BJ (cell line): ENCODE measurements around the gene CPNE7. TPM values are rescaled to one million over a fixed set of nuclear protein-coding genes. Genes with fewer than 3 reads are reported as not detected.

Source experiments
- CTCF ChIA-PET: fragments of 350-600 bp; formaldehyde crosslinking; extraction: SDS; loops from one replicate; lab custom pipeline; 2021; ENCODE audit warnings: antibody characterized with exemption, inconsistent platforms; lab: Yijun Ruan, JAX
- POLR2A ChIA-PET: fragments of 300-600 bp; sonication (Branson Sonifier 250); formaldehyde crosslinking; extraction: SDS; loops from one replicate; lab custom pipeline; 2021; ENCODE audit warnings: antibody characterized with exemption; lab: Charles Lee
- DNase-seq: peaks from one replicate; pipeline ENCODE4 v3.0.0-alpha.2; 2011; ENCODE audit warnings: low read depth
- H3K27me3 ChIP-seq: 2 replicates; pipeline ENCODE4 v1.6.0; 2011; ENCODE audit warnings: low read length; ENCODE audit not compliant: control insufficient read depth, insufficient read depth
- H3K36me3 ChIP-seq: 2 replicates; pipeline ENCODE4 v1.5.1; 2011; ENCODE audit warnings: low read length; ENCODE audit not compliant: control insufficient read depth, insufficient read depth
- H3K4me3 ChIP-seq: 2 replicates; pipeline ENCODE4 v1.5.1; 2011; ENCODE audit warnings: low read depth, mild to moderate bottlenecking, control low read depth, low read length
- polyA plus RNA-seq: library from polyadenylated mRNA; depleted of rRNA; stranded (reverse); fragments of >200 nt; gene quantifications from 2 replicates; pipeline ENCODE4 v1.2.3, GENCODE V29; 2011
- TF ChIP-seq, protein P1 (sequence below): IDR thresholded peaks from 2 replicates; pipeline ENCODE4 v1.5.1; 2011; ENCODE audit warnings: low read depth, mild to moderate bottlenecking, control low read depth, inconsistent platforms, low read length, moderate library complexity; ENCODE audit not compliant: insufficient read depth

CPNE7 gene
- polyA plus RNA-seq, 1 experiment = 7.1 TPM

DNA sequence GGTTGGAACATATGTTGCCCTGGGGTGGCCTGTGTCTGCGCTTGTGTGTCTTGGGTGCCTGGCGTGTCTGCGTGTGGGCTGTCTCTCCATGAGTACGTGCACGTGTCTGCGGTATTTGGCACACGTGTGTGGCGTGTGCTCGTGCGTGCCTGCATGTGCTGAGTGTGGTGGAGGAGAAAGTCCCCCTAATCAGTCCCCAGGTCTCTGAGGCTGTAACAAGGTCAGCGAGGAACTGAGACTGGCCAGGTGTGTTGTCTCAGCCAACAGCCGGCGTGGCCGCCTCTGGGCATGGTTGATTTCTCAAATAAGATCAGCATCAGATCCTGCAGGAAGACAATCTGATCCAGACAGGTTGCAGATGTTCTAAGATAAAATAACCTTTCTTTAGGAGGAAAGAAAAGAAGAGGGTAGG, 3.5 kb upstream of the CPNE7 start:
- no peaks in the 10 kb centered on the region for H3K36me3 ChIP-seq
- ChIA-PET CTCF (interaction anchor here (1.0 to 1.1 kb wide), 2 partner anchors 9 to 69 kb away, joined by 4 to 7 read pairs; no protein-coding TSS in a partner anchor), POLR2A (no interaction called here)
- no peak overlapping the region for H3K4me3 ChIP-seq
- TF ChIP-seq, protein P1, sequence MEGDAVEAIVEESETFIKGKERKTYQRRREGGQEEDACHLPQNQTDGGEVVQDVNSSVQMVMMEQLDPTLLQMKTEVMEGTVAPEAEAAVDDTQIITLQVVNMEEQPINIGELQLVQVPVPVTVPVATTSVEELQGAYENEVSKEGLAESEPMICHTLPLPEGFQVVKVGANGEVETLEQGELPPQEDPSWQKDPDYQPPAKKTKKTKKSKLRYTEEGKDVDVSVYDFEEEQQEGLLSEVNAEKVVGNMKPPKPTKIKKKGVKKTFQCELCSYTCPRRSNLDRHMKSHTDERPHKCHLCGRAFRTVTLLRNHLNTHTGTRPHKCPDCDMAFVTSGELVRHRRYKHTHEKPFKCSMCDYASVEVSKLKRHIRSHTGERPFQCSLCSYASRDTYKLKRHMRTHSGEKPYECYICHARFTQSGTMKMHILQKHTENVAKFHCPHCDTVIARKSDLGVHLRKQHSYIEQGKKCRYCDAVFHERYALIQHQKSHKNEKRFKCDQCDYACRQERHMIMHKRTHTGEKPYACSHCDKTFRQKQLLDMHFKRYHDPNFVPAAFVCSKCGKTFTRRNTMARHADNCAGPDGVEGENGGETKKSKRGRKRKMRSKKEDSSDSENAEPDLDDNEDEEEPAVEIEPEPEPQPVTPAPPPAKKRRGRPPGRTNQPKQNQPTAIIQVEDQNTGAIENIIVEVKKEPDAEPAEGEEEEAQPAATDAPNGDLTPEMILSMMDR = no peak
- no peaks in the 10 kb centered on the region for H3K27me3 ChIP-seq
- DNase-seq = no peak

DNA sequence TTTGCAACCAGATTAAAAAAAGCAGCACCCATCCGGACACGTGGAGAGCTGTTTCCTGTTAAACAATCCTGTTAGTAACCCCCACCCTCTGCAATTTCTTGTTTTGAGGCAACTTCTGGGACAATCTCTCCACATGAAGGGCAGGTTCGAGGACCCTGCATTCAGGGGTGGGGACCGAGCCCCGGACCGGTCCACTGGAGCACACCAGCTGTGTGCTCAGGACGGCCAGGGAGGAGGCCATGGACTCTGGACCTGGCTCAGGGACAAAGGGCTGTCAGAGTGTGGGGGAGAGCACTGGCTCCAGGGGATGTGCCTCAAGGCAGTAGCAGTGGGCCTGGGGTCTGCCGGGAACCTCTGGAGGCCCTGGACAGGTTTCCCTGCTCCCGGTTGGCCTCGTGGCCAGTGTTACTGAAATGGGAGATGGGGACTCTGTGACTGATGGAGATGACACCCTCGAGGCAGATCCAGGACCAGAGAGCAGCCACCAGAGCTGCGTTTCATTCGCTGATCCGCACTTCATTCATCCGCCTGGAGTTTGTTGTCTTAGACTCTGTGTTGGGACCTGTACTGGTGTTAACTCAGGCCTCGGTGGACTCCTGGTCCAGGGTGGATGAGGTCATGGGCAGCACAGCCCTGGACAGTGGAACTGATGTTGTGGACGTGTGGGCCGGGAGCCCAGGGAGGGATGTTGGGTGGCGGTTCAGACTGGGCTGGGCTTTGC, 2.9 kb upstream of the CPNE7 start:
- Histone ChIP-seq H3K36me3 (no peaks in the 10 kb centered on the region), H3K27me3 (no peaks in the 10 kb centered on the region), H3K4me3 (no peak overlapping the region)
- CTCF ChIA-PET = interaction anchor here (1.0 to 1.1 kb wide), 2 partner anchors 9 to 68 kb away, joined by 4 to 7 read pairs; no protein-coding TSS in a partner anchor
- TF ChIP-seq, protein P1 = no peak
- DNase-seq = no peak
- POLR2A ChIA-PET = no interaction called here

- POLR2A ChIA-PET = no interaction called here
- Histone ChIP-seq H3K27me3 (no peaks in the 10 kb centered on the region), H3K36me3 (no peaks in the 10 kb centered on the region), H3K4me3 (no peak overlapping the region)
- TF ChIP-seq, protein P1 = no peak
- DNase-seq = no peak
- CTCF ChIA-PET = interaction anchor here (0.6 to 1.0 kb wide), 9 partner anchors 19 to 97 kb away, joined by 3 to 8 read pairs (median 3); no protein-coding TSS in a partner anchor
These were observed 1.5 kb upstream of the CPNE7 start for GRCh38 chr16:89573826-89574680.

GRCh38 chr16:89574681-89575246, 794 bp upstream of the CPNE7 start:
- POLR2A ChIA-PET = no interaction called here
- Histone ChIP-seq H3K27me3 (no peaks in the 10 kb centered on the region), H3K4me3 (peak overlapping the region; percentile 33), H3K36me3 (no peaks in the 10 kb centered on the region)
- TF ChIP-seq, protein P1 = peak; percentile 51
- no peak for DNase-seq
- CTCF ChIA-PET = interaction anchor here (0.7 to 3.3 kb wide), 9 partner anchors 16 to 286 kb away, joined by 3 to 35 read pairs (median 5); no protein-coding TSS in a partner anchor
